MM.1S (cell line): ENCODE data around the gene POC1B.

Experiments
- DNase-seq: peaks from one replicate; pipeline ENCODE4 v3.0.0-alpha.2; 2015
- H2AFZ ChIP-seq: fragments of 300-600 bp; sonication (generic); 2 replicates; pipeline ENCODE4 v1.6.0; 2016; ENCODE audit warnings: antibody characterized with exemption, low read length
- H3F3A ChIP-seq: fragments of 300-600 bp; sonication (generic); 2 replicates; pipeline ENCODE4 v1.6.1; 2016; ENCODE audit warnings: mild to moderate bottlenecking, antibody characterized with exemption, low read length, moderate library complexity, mixed read lengths; ENCODE audit not compliant: insufficient read depth
- H3K27ac ChIP-seq: fragments of 300-600 bp; sonication (generic); 2 replicates; pipeline ENCODE4 v1.5.1; 2016; ENCODE audit warnings: mild to moderate bottlenecking, low read length
- H3K27me3 ChIP-seq: fragments of 300-600 bp; sonication (generic); replicated peaks from 2 replicates; pipeline ENCODE4 v1.6.0; 2016; ENCODE audit warnings: low read length; ENCODE audit not compliant: insufficient read depth
- H3K36me3 ChIP-seq: fragments of 300-600 bp; sonication (generic); replicated peaks from 2 replicates; pipeline ENCODE4 v1.6.1; 2016; ENCODE audit warnings: mild to moderate bottlenecking, low read length, mixed read lengths; ENCODE audit not compliant: insufficient read depth
- H3K4me1 ChIP-seq: fragments of 300-600 bp; sonication (generic); 2 replicates; pipeline ENCODE4 v1.6.1; 2016; ENCODE audit warnings: low read length, mixed read lengths
- H3K4me2 ChIP-seq: fragments of 300-600 bp; sonication (generic); 2 replicates; pipeline ENCODE4 v1.6.0; 2016; ENCODE audit warnings: low read depth, low read length
- H3K4me3 ChIP-seq: fragments of 300-600 bp; sonication (generic); 2 replicates; pipeline ENCODE4 v1.5.1; 2016; ENCODE audit warnings: low read length, mixed read lengths
- H3K79me2 ChIP-seq: fragments of 300-600 bp; sonication (generic); 2 replicates; pipeline ENCODE4 v1.6.1; 2016; ENCODE audit warnings: mixed run types, low read length, mixed read lengths
- H3K9ac ChIP-seq: fragments of 300-600 bp; sonication (generic); 2 replicates; pipeline ENCODE4 v1.6.1; 2016; ENCODE audit warnings: low read length, mixed read lengths
- H3K9me2 ChIP-seq: fragments of 300-600 bp; sonication (generic); replicated peaks from 2 replicates; pipeline ENCODE4 v1.6.1; 2016; ENCODE audit warnings: mild to moderate bottlenecking, low read length, mixed read lengths; ENCODE audit not compliant: insufficient read depth
- H3K9me3 ChIP-seq: fragments of 300-600 bp; sonication (generic); replicated peaks from 2 replicates; pipeline ENCODE4 v1.6.1; 2016; ENCODE audit warnings: mild to moderate bottlenecking, low read length, mixed read lengths; ENCODE audit not compliant: insufficient read depth
- H4K20me1 ChIP-seq: fragments of 300-600 bp; sonication (generic); 2 replicates; pipeline ENCODE4 v1.6.1; 2016; ENCODE audit warnings: mild to moderate bottlenecking, low read length, moderate library complexity, mixed read lengths; ENCODE audit not compliant: insufficient read depth
- EZH2 ChIP-seq: fragments of 300-600 bp; sonication (generic); optimal IDR thresholded peaks from 2 replicates; pipeline ENCODE3; 2017; ENCODE audit warnings: low read depth, mild to moderate bottlenecking, antibody characterized with exemption, low read length, mixed read lengths
- EZH2phosphoT487 ChIP-seq: fragments of 300-600 bp; sonication (generic); IDR thresholded peaks from 2 replicates; pipeline ENCODE4 v1.6.1; 2018; ENCODE audit warnings: antibody characterized with exemption, low read length
- TF ChIP-seq, protein P1 (sequence below): fragments of 300-600 bp; sonication (generic); IDR thresholded peaks from 2 replicates; pipeline ENCODE4 v1.5.1; 2016; ENCODE audit warnings: antibody characterized with exemption, low read length, mixed read lengths

Gene POC1B

DNA sequence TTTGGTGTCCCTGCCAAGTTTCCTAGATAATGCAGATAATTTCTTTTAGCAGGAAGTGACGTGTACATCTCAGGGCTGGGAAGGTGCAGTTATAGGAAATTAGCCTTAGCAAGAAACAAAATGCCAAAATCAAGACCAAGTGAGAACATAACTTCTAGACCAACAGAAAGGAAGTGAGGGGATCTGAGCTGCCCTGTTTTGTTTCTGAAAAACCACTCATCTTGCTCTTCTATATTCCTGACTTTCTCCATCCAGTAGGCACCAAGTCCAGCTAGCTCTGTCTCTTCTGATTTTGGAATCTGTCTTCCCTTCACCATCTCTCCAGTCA, 149.7 kb downstream of the POC1B start:
- no peak overlapping the region for H3K9ac ChIP-seq
- no peaks in the 10 kb centered on the region for H3K79me2 ChIP-seq
- no peaks in the 10 kb centered on the region for H3K4me1 ChIP-seq
- H3K27ac ChIP-seq = no peak overlapping the region
- H3K9me2 ChIP-seq = no peaks in the 10 kb centered on the region
- H3K4me2 ChIP-seq = no peak overlapping the region
- H3K9me3 ChIP-seq = no peaks in the 10 kb centered on the region
- no peaks in the 10 kb centered on the region for H3F3A ChIP-seq
- H2AFZ ChIP-seq = no peak overlapping the region
- no peak for TF ChIP-seq EZH2phosphoT487
- no peak for TF ChIP-seq EZH2
- TF ChIP-seq, protein P1, sequence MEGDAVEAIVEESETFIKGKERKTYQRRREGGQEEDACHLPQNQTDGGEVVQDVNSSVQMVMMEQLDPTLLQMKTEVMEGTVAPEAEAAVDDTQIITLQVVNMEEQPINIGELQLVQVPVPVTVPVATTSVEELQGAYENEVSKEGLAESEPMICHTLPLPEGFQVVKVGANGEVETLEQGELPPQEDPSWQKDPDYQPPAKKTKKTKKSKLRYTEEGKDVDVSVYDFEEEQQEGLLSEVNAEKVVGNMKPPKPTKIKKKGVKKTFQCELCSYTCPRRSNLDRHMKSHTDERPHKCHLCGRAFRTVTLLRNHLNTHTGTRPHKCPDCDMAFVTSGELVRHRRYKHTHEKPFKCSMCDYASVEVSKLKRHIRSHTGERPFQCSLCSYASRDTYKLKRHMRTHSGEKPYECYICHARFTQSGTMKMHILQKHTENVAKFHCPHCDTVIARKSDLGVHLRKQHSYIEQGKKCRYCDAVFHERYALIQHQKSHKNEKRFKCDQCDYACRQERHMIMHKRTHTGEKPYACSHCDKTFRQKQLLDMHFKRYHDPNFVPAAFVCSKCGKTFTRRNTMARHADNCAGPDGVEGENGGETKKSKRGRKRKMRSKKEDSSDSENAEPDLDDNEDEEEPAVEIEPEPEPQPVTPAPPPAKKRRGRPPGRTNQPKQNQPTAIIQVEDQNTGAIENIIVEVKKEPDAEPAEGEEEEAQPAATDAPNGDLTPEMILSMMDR = no peak
- no peaks in the 10 kb centered on the region for H4K20me1 ChIP-seq
- no peak overlapping the region for H3K4me3 ChIP-seq
- no peak for DNase-seq
- no peaks in the 10 kb centered on the region for H3K27me3 ChIP-seq
- no peaks in the 10 kb centered on the region for H3K36me3 ChIP-seq

DNA sequence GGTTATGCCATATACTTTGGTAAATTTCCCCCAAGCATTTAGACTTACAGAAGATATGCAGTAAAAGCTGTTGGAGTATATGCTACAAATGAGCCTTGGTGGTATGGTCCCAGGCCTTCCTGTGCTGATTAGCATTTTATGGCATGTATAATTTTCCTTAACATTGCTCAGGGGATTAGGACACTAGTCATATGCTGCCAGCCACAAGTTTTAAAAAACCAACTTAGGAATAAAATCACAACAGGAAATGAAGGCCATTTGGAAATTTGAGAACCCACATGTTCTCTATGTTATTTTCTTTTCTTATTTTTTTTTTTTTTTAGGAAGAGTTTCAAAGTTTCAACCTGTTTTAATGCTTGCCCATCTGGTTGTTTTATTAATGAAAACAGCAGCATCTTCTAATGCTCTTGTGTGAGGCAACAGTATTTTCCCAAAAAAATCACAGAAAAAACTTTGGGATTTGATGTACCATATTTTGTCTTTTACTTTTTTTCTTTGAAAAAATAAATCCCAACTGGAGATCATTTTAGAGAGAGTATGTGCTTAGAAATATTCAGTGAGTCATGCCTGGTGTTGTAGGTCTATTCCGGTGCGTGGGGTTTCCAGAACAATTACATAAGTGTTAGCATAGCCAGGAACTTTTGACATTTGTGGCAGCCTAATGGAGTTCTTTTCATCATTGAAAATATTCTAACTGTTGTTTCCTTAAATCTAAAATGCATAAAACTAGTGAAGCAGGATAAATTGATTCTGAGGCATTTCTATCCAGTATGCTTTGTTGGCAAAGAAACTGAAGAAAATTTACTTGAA, 151.9 kb downstream of the POC1B start:
- no peaks in the 10 kb centered on the region for H4K20me1 ChIP-seq
- no peak overlapping the region for H3K4me2 ChIP-seq
- no peaks in the 10 kb centered on the region for H3K36me3 ChIP-seq
- H3K79me2 ChIP-seq = no peaks in the 10 kb centered on the region
- H3K27me3 ChIP-seq = no peaks in the 10 kb centered on the region
- H3K4me1 ChIP-seq = no peaks in the 10 kb centered on the region
- no peak overlapping the region for H2AFZ ChIP-seq
- no peak for DNase-seq
- no peaks in the 10 kb centered on the region for H3F3A ChIP-seq
- H3K4me3 ChIP-seq = no peak overlapping the region
- no peak overlapping the region for H3K9ac ChIP-seq
- H3K27ac ChIP-seq = no peak overlapping the region
- no peaks in the 10 kb centered on the region for H3K9me3 ChIP-seq
- no peaks in the 10 kb centered on the region for H3K9me2 ChIP-seq
- TF ChIP-seq EZH2phosphoT487 = no peak
- no peak for TF ChIP-seq EZH2
- TF ChIP-seq, protein P1 = no peak

DNA sequence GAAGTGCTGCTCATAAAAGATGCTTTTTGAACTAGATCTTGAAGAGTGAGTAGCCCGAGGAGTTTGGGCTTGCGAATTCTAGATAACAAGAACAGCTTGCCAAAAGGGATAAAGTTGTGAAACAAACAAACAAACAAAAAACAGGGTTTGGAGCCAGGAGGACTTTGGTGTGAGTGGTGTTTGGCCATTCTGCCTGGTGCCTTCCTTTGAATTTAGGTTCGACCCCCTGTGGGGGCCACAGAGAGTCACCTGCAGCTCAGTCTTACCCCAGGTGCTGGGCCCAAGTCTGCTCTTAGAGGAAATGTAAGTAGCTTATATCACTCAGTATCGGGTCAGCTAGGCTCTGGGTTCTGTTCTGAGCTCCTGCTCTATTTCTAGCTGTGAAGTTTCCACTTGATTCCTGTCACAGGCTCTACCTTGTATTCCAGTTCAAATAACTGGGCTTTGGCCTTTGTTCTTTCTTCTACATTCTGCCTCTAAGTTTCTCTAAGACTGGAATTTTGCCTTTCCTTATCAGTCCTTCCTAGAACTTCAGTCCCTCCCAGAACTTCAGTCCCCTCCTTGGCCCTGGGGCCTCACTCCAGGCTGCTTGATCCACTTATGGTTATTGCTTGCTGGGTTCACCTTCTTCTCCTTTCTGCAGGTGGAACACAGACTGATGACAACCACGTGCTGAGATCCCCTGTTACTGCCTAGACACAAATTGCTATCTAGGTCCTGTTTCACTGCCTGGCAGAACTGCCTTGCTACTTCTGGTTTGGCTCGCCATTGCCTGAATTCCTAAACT, 153.1 kb downstream of the POC1B start:
- H4K20me1 ChIP-seq = no peaks in the 10 kb centered on the region
- DNase-seq = no peak
- H3K9me2 ChIP-seq = no peaks in the 10 kb centered on the region
- no peaks in the 10 kb centered on the region for H3F3A ChIP-seq
- H3K4me2 ChIP-seq = no peak overlapping the region
- TF ChIP-seq EZH2 (no peak), EZH2phosphoT487 (no peak)
- TF ChIP-seq, protein P1 = no peak
- H3K36me3 ChIP-seq = no peaks in the 10 kb centered on the region
- H3K79me2 ChIP-seq = no peaks in the 10 kb centered on the region
- H3K27me3 ChIP-seq = no peaks in the 10 kb centered on the region
- no peak overlapping the region for H2AFZ ChIP-seq
- no peak overlapping the region for H3K27ac ChIP-seq
- no peak overlapping the region for H3K4me3 ChIP-seq
- no peaks in the 10 kb centered on the region for H3K9me3 ChIP-seq
- H3K4me1 ChIP-seq = no peaks in the 10 kb centered on the region
- H3K9ac ChIP-seq = no peak overlapping the region
